ENCODE measurements around the gene GPX2.

DNA sequence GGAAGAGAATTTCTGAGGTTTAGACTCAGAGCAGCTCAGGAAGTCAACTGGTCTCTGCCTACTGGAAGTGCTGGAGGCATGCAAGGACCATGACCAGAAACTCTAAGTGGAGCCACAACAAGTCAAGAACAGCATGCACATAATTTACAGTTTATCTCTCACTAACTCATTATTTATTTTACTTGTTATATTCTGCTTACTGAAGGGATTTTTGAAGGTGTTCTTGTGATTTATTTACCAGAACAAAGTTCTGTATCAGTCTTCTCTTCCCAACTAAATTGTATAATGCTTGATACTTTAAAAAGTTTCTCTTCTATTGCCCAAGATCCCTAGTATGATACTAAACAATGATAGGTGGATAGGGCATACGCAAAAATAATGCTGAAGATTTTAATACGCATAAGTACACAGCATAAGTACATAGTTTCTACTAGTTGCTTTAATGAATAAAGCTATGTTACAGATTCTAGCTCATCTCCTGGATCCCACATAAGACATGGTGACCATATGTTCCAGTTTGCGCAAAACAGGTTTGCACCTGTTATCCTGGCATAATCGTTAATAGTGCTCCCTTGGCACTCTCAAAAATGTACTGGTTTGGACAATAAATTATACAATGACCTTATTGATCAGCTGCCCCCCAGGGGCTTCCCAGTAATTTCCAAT lies 51.2 kb downstream of the GPX2 start:
- TF ChIP-seq, protein P1, sequence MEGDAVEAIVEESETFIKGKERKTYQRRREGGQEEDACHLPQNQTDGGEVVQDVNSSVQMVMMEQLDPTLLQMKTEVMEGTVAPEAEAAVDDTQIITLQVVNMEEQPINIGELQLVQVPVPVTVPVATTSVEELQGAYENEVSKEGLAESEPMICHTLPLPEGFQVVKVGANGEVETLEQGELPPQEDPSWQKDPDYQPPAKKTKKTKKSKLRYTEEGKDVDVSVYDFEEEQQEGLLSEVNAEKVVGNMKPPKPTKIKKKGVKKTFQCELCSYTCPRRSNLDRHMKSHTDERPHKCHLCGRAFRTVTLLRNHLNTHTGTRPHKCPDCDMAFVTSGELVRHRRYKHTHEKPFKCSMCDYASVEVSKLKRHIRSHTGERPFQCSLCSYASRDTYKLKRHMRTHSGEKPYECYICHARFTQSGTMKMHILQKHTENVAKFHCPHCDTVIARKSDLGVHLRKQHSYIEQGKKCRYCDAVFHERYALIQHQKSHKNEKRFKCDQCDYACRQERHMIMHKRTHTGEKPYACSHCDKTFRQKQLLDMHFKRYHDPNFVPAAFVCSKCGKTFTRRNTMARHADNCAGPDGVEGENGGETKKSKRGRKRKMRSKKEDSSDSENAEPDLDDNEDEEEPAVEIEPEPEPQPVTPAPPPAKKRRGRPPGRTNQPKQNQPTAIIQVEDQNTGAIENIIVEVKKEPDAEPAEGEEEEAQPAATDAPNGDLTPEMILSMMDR (IDR thresholded peaks at IDR 0.05; ENCODE audit: low read length): no peak
- no peak for TF ChIP-seq EZH2 (IDR thresholded peaks at IDR 0.05; ENCODE audit: borderline replicate concordance, low read length)

All from OCI-LY1 (cell line).